Measurements from ENCODE around the gene ERGIC2. TPM values are rescaled to one million over a fixed set of nuclear protein-coding genes. Genes with fewer than 3 reads are reported as not detected.

ERGIC2 gene, protein sequence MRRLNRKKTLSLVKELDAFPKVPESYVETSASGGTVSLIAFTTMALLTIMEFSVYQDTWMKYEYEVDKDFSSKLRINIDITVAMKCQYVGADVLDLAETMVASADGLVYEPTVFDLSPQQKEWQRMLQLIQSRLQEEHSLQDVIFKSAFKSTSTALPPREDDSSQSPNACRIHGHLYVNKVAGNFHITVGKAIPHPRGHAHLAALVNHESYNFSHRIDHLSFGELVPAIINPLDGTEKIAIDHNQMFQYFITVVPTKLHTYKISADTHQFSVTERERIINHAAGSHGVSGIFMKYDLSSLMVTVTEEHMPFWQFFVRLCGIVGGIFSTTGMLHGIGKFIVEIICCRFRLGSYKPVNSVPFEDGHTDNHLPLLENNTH
- 65.8 to 79.0 TPM (median 67.7 TPM) in 5 replicates for total RNA-seq (2022; extraction: Qiagen RNA extraction)

GRCh38 chr12:29380536-29381523 is at the start of gene ERGIC2:
TSS of gene ERGIC2 (minus strand) at chr12:29381172. CDS start at chr12:29371633, 9,539 bp downstream.

Other genes with a start within 250 kb of the ERGIC2 start
- 0.08 to 0.34 TPM (median 0.09 TPM) in 3 of 5 replicates, not detected in the others for gene FAR2, start 231.9 kb downstream of the ERGIC2 start, total RNA-seq (2022; extraction: Qiagen RNA extraction)
- not detected in 5 replicates for gene OVCH1, start 116.5 kb upstream of the ERGIC2 start, total RNA-seq (2022; extraction: Qiagen RNA extraction)

Measured in A549 treated with Hydrocortisone at 1 μM for 4 hours (cell line).